Tibial nerve (tissue), 4 donors: ENCODE results near the gene ASB1.

Experiments used
- EP300 ChIP-seq, 2 donors: sonication (generic); formaldehyde crosslinking; IDR thresholded peaks; one replicate each; pipeline ENCODE4 v1.6.1; 2017; ENCODE audit warnings: antibody characterized with exemption in 2 of 2, mild to moderate bottlenecking in 1 of 2
- POLR2A ChIP-seq, 2 donors: fragments of 450-650 bp; IDR thresholded peaks; one replicate each; pipeline ENCODE4 v1.6.1; 2017; ENCODE audit warnings: antibody characterized with exemption in 2 of 2, mild to moderate bottlenecking in 2 of 2, moderate library complexity in 2 of 2
- TF ChIP-seq, protein P1 (sequence below), 5 experiments: fragments of 200-600 bp in 3 of 5; fragments of 450-650 bp in 2 of 5; sonication (generic) in 3 of 5; IDR thresholded peaks; one replicate each; pipeline ENCODE4 v1.5.1; 2016 to 2019; ENCODE audit warnings: antibody characterized with exemption in 5 of 5, mild to moderate bottlenecking in 3 of 5, moderate library complexity in 2 of 5

DNA sequence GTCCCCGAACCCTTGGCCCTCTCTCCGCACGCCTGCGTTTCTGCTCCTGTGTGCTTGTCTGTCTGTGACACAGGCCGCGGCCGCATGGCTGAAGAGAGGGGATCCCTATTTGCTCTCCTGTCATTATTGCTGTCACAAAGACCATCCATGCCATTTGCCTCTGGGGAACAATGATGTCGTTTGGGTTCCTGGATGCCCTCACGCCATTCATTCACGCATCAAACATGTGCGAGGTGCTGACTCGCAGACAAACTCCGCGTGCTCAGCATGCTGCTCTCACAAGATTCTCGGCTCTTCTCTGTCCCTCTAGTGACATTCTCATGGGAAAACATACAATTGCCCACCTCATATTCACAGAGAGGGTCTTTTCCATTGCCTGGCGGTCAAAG, 67.8 kb downstream of the ASB1 start:
- TF ChIP-seq POLR2A (IDR thresholded peaks at IDR 0.05) (no peak), EP300 (IDR thresholded peaks at IDR 0.05) (no peak)
- TF ChIP-seq, protein P1, sequence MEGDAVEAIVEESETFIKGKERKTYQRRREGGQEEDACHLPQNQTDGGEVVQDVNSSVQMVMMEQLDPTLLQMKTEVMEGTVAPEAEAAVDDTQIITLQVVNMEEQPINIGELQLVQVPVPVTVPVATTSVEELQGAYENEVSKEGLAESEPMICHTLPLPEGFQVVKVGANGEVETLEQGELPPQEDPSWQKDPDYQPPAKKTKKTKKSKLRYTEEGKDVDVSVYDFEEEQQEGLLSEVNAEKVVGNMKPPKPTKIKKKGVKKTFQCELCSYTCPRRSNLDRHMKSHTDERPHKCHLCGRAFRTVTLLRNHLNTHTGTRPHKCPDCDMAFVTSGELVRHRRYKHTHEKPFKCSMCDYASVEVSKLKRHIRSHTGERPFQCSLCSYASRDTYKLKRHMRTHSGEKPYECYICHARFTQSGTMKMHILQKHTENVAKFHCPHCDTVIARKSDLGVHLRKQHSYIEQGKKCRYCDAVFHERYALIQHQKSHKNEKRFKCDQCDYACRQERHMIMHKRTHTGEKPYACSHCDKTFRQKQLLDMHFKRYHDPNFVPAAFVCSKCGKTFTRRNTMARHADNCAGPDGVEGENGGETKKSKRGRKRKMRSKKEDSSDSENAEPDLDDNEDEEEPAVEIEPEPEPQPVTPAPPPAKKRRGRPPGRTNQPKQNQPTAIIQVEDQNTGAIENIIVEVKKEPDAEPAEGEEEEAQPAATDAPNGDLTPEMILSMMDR (IDR thresholded peaks at IDR 0.05) = no peak
